K562 (cell line): ENCODE measurements around the gene SLC25A17. TPM values are rescaled to one million over a fixed set of nuclear protein-coding genes. Genes with fewer than 3 reads are reported as not detected.

Source experiments
- ARID4B ChIP-seq: sonication (generic); formaldehyde crosslinking; IDR thresholded peaks from 2 replicates; pipeline ENCODE4 v1.8.0; 2022; ENCODE audit warnings: mild to moderate bottlenecking, missing genetic modification reagents
- BRF2 ChIP-seq: IDR thresholded peaks from 3 replicates; pipeline ENCODE4 v1.6.1; 2011; ENCODE audit warnings: borderline replicate concordance, mild to moderate bottlenecking; ENCODE audit not compliant: insufficient read length, insufficient read depth
- CREB3L1 ChIP-seq: fragments of 450-650 bp; IDR thresholded peaks from 2 replicates; pipeline ENCODE4 v1.6.1; 2014; ENCODE audit warnings: low read depth, mild to moderate bottlenecking, moderate library complexity, borderline replicate concordance
- ESRRA ChIP-seq: fragments of 450-650 bp; IDR thresholded peaks from 2 replicates; pipeline ENCODE4 v1.6.1; 2014; ENCODE audit warnings: low read depth, mild to moderate bottlenecking, moderate library complexity, borderline replicate concordance
- KHSRP ChIP-seq: fragments of 450-650 bp; IDR thresholded peaks from 2 replicates; pipeline ENCODE4 v1.6.1; 2017
- MAFK ChIP-seq: IDR thresholded peaks from 2 replicates; pipeline ENCODE4 v1.6.1; 2011; ENCODE audit warnings: low read length, improper control_type of control experiment
- MAZ ChIP-seq, 2 experiments: fragments of 450-650 bp in 1 of 2; sonication (generic) in 1 of 2; formaldehyde crosslinking; IDR thresholded peaks in 1 of 2; conservative IDR thresholded peaks in 1 of 2; 2 replicates each; pipeline versions ENCODE4 v1.4.0 to v1.5.0; 2020; ENCODE audit warnings: mild to moderate bottlenecking in 1 of 2, missing genetic modification reagents in 1 of 2
- PHTF2 ChIP-seq: fragments of 250-450 bp; sonication (Bioruptor Pico); IDR thresholded peaks from 2 replicates; pipeline ENCODE4 v1.5.0; 2021; ENCODE audit warnings: mild to moderate bottlenecking
- PRPF4 ChIP-seq: fragments of 200-400 bp; formaldehyde crosslinking; IDR thresholded peaks from one replicate; pipeline ENCODE4 v1.6.1; 2017; ENCODE audit warnings: low read length, low read depth, mild to moderate bottlenecking; ENCODE audit not compliant: insufficient read depth, poor library complexity, severe bottlenecking
- SIN3B ChIP-seq: fragments of 450-650 bp; IDR thresholded peaks from 2 replicates; pipeline ENCODE4 v1.6.1; 2017; ENCODE audit warnings: low read depth, mild to moderate bottlenecking, moderate library complexity
- SIRT6 ChIP-seq: IDR thresholded peaks from one replicate; pipeline ENCODE4 v1.6.1; 2012; ENCODE audit warnings: low read depth, mild to moderate bottlenecking, control low read depth, inconsistent platforms, low read length, moderate library complexity
- TBL1XR1 ChIP-seq, 2 experiments: IDR thresholded peaks; 2 replicates each; pipeline ENCODE4 v1.6.1; 2012; ENCODE audit warnings: improper control_type of control experiment in 2 of 2, low read length in 2 of 2, mild to moderate bottlenecking in 1 of 2
- ZBTB34 ChIP-seq: fragments of 250-450 bp; sonication (Bioruptor Pico); IDR thresholded peaks from 2 replicates; pipeline ENCODE4 v1.8.0; 2021; ENCODE audit warnings: mild to moderate bottlenecking, moderate library complexity
- ZKSCAN8 ChIP-seq: fragments of 200-800 bp; sonication (Bioruptor generic); IDR thresholded peaks from 2 replicates; pipeline ENCODE4 v1.6.1; 2016; ENCODE audit warnings: missing genetic modification characterization, missing compliant biosample characterization
- ZNF140 ChIP-seq: fragments of 250-450 bp; sonication (Bioruptor Pico); IDR thresholded peaks from 2 replicates; pipeline ENCODE4 v1.8.0; 2021; ENCODE audit warnings: moderate library complexity, mild to moderate bottlenecking, inconsistent platforms
- ZNF212 ChIP-seq: fragments of 450-650 bp; formaldehyde crosslinking; IDR thresholded peaks from 2 replicates; pipeline ENCODE4 v1.4.0; 2020; ENCODE audit warnings: mild to moderate bottlenecking
- ZNF224 ChIP-seq: sonication (generic); formaldehyde crosslinking; IDR thresholded peaks from 2 replicates; pipeline ENCODE4 v1.8.0; 2022; ENCODE audit warnings: mild to moderate bottlenecking, missing genetic modification reagents
- polyA plus RNA-seq, 8 experiments: library from polyadenylated mRNA; depleted of rRNA in 4 of 8; stranded (reverse) in 5 of 8; unstranded in 3 of 8; fragments of >200 nt; fragmentation: Nextera tagmentation in 2 of 8; fragmentation: Illumina TruSeq in 1 of 8; extraction: Ambion mirVana in 2 of 8; extraction: Trizol in 1 of 8; gene quantifications; 2 replicates each; pipeline versions ENCODE4 v1.2.1 to v1.2.3, GENCODE V29; 2011 to 2014; ENCODE audit warnings: inconsistent platforms in 1 of 8, missing spikeins in 1 of 8
- total RNA-seq, 7 experiments: library from RNA; depleted of rRNA in 6 of 7; stranded (reverse); fragments of >200 nt in 6 of 7; fragmentation: Illumina TruSeq in 2 of 7; extraction: Trizol in 2 of 7; gene quantifications; 2 replicates each; pipeline versions ENCODE4 v1.2.1 to v1.2.3, GENCODE V29; 2011 to 2021; ENCODE audit warnings: low replicate concordance in 1 of 7

Gene SLC25A17
- total and polyA plus RNA-seq, 9 of the 15 experiments (the other 6 are each of a cell fraction or from before 2014, with no cell fraction given) = 32.6 to 136 (median 56.2) TPM

- TF ChIP-seq BRF2 (no peak), KHSRP (no peak), ESRRA (no peak), SIN3B (no peak), CREB3L1 (no peak), MAZ (CRISPR knock-in tag; conservative IDR thresholded peaks at IDR 0.05 in 1 of 2, IDR thresholded peaks at IDR 0.05 in 1 of 2) (no peak; a peak in 1 of 4 replicates), ZNF140 (CRISPR knock-in tag) (no peak), ZKSCAN8 (CRISPR knock-in tag) (no peak), ZNF224 (CRISPR knock-in tag) (no peak), PHTF2 (no peak), TBL1XR1 (IDR thresholded peaks at IDR 0.05; ENCODE audit: low read length in 2 of 2) (no peak), ZNF212 (CRISPR knock-in tag) (no peak), ZBTB34 (CRISPR knock-in tag) (no peak), SIRT6 (no peak), MAFK (no peak), ARID4B (CRISPR knock-in tag) (no peak), PRPF4 (no peak)
These were observed at the start of gene SLC25A17 (continued) for GRCh38 chr22:40818747-40819598.
